ENCODE measurements around the gene BBLN. TPM values are rescaled to one million over a fixed set of nuclear protein-coding genes. Genes with fewer than 3 reads are reported as not detected.
A peak's percentile ranks its signal among the peaks of the same experiment; 100 is the strongest.
"Not testable (repeated sequence)": the region's sequence is repeated elsewhere in the genome, so short reads cannot be mapped to it uniquely, and the experiment has no call there.

Gene BBLN
- total and polyA plus RNA-seq, 4 donors, result 13.4 to 42.1 (median 32.3) TPM

GRCh38 chr9:128128836-128129590 lies 31.1 kb upstream of the BBLN start:
- peaks cover 13 to 34% (median 23%) of the 10 kb centered on the region in 4 donors for H3K4me1 ChIP-seq (ENCODE audit: control insufficient read depth in 4 of 4, insufficient read depth in 4 of 4, low read length in 3 of 4)
- no peaks in the 10 kb centered on the region for H3K27me3 ChIP-seq (ENCODE audit: control insufficient read depth in 4 of 4, insufficient read depth in 4 of 4, low read length in 3 of 4)
- WGBS, result 63% methylated on average over 29 of the region's 29 CpGs
- H3K9me3 ChIP-seq (ENCODE audit: control insufficient read depth in 4 of 4, low read length in 3 of 4), result no peaks in the 10 kb centered on the region
- peak overlapping the region; percentile 98 to 99 for H3K27ac ChIP-seq (ENCODE audit: low read depth in 1 of 2, low read length in 2 of 2)
- peak overlapping the region; percentile 11 to 78 for H3K9ac ChIP-seq (ENCODE audit: low read depth in 1 of 2, low read length in 2 of 2)
- no peak for DNase-seq (ENCODE audit: low spot score)
- no peak for TF ChIP-seq RAD21 (IDR thresholded peaks at IDR 0.05)
- TF ChIP-seq ZBTB33 (IDR thresholded peaks at IDR 0.05), result no peak
- no peak for TF ChIP-seq ATF3 (IDR thresholded peaks at IDR 0.05)
- no peak for TF ChIP-seq RXRA (IDR thresholded peaks at IDR 0.05)
- no peak for TF ChIP-seq EGR1 (IDR thresholded peaks at IDR 0.05; ENCODE audit: low read depth in 2 of 2)
- no peak for TF ChIP-seq FOXA1 (IDR thresholded peaks at IDR 0.05)
- no peak for TF ChIP-seq HNF4G (IDR thresholded peaks at IDR 0.05)
- no peak for TF ChIP-seq FOXA2 (IDR thresholded peaks at IDR 0.05)
- TF ChIP-seq, protein P1, sequence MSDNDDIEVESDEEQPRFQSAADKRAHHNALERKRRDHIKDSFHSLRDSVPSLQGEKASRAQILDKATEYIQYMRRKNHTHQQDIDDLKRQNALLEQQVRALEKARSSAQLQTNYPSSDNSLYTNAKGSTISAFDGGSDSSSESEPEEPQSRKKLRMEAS (IDR thresholded peaks at IDR 0.05), result no peak
- no peak for TF ChIP-seq HNF4A (conservative IDR thresholded peaks at IDR 0.05)
- TF ChIP-seq YY1 (IDR thresholded peaks at IDR 0.05), result no peak
- no peak for TF ChIP-seq NR2F2 (IDR thresholded peaks at IDR 0.05)
- no peak for TF ChIP-seq GABPA (IDR thresholded peaks at IDR 0.05 in 1 of 2, conservative IDR thresholded peaks at IDR 0.05 in 1 of 2)
- TF ChIP-seq, protein P2, sequence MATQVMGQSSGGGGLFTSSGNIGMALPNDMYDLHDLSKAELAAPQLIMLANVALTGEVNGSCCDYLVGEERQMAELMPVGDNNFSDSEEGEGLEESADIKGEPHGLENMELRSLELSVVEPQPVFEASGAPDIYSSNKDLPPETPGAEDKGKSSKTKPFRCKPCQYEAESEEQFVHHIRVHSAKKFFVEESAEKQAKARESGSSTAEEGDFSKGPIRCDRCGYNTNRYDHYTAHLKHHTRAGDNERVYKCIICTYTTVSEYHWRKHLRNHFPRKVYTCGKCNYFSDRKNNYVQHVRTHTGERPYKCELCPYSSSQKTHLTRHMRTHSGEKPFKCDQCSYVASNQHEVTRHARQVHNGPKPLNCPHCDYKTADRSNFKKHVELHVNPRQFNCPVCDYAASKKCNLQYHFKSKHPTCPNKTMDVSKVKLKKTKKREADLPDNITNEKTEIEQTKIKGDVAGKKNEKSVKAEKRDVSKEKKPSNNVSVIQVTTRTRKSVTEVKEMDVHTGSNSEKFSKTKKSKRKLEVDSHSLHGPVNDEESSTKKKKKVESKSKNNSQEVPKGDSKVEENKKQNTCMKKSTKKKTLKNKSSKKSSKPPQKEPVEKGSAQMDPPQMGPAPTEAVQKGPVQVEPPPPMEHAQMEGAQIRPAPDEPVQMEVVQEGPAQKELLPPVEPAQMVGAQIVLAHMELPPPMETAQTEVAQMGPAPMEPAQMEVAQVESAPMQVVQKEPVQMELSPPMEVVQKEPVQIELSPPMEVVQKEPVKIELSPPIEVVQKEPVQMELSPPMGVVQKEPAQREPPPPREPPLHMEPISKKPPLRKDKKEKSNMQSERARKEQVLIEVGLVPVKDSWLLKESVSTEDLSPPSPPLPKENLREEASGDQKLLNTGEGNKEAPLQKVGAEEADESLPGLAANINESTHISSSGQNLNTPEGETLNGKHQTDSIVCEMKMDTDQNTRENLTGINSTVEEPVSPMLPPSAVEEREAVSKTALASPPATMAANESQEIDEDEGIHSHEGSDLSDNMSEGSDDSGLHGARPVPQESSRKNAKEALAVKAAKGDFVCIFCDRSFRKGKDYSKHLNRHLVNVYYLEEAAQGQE (IDR thresholded peaks at IDR 0.05), result no peak
- TF ChIP-seq SP1 (IDR thresholded peaks at IDR 0.05), result no peak
- no peak for TF ChIP-seq CTCF (IDR thresholded peaks at IDR 0.05; ENCODE audit: low read depth, low read length, missing input control)
- no peak for TF ChIP-seq JUND (IDR thresholded peaks at IDR 0.05)
- peak overlapping the region; percentile 88 to 96 (median 95) for H3K4me3 ChIP-seq (ENCODE audit: low read depth in 1 of 3, low read length in 3 of 3)
- peaks cover 0 to 2% (median 2%) of the 10 kb centered on the region in 4 donors for H3K36me3 ChIP-seq (ENCODE audit: control insufficient read depth in 4 of 4, insufficient read depth in 3 of 4, low read depth in 1 of 4, low read length in 3 of 4)

DNA sequence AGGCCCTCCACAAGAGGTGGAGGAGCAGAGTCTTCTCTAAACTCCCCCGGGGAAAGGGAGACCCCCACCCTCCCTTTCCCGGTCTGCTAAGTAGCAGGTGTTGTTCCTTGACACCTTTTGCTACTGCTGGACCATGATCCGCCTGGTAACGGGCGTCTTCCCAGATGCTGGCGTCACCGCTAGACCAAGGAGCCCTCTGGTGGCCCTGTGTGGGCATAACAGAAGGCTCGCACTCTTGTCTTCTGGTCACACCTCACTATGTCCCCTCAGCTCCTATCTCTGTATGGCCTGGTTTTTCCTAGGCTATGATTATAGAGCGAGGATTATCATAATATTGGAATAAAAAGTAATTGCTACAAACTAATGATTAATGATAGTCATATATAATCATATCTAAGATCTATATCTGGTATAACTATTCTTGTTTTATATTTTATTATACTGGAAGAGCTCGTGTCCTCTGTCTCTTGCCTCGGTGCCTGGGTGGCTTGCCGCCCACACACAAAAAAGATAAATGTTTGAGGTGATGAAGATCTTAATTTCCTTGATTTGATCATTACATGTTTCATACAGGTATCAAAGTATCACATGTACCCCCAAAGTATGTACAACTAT lies 30.0 kb upstream of the BBLN start:
- not testable (repeated sequence) for H3K27ac ChIP-seq (ENCODE audit: low read depth in 1 of 2, low read length in 2 of 2); DNase-seq (ENCODE audit: low spot score); H3K36me3 ChIP-seq (ENCODE audit: control insufficient read depth in 4 of 4, insufficient read depth in 3 of 4, low read depth in 1 of 4, low read length in 3 of 4); H3K27me3 ChIP-seq (ENCODE audit: control insufficient read depth in 4 of 4, insufficient read depth in 4 of 4, low read length in 3 of 4); H3K9me3 ChIP-seq (ENCODE audit: control insufficient read depth in 4 of 4, low read length in 3 of 4); H3K9ac ChIP-seq (ENCODE audit: low read depth in 1 of 2, low read length in 2 of 2); H3K4me3 ChIP-seq (ENCODE audit: low read depth in 1 of 3, low read length in 3 of 3)
- H3K4me1 ChIP-seq (ENCODE audit: control insufficient read depth in 4 of 4, insufficient read depth in 4 of 4, low read length in 3 of 4), result peaks cover 13 to 29% (median 23%) of the 10 kb centered on the region in 4 donors
- WGBS, result 29% methylated on average over 12 of the region's 12 CpGs

- H3K9me3 ChIP-seq (ENCODE audit: control insufficient read depth in 4 of 4, low read length in 3 of 4); H3K27ac ChIP-seq (ENCODE audit: low read depth in 1 of 2, low read length in 2 of 2); H3K27me3 ChIP-seq (ENCODE audit: control insufficient read depth in 4 of 4, insufficient read depth in 4 of 4, low read length in 3 of 4); H3K9ac ChIP-seq (ENCODE audit: low read depth in 1 of 2, low read length in 2 of 2); H3K36me3 ChIP-seq (ENCODE audit: control insufficient read depth in 4 of 4, insufficient read depth in 3 of 4, low read depth in 1 of 4, low read length in 3 of 4); DNase-seq (ENCODE audit: low spot score); H3K4me3 ChIP-seq (ENCODE audit: low read depth in 1 of 3, low read length in 3 of 3): not testable (repeated sequence)
- H3K4me1 ChIP-seq (ENCODE audit: control insufficient read depth in 4 of 4, insufficient read depth in 4 of 4, low read length in 3 of 4), result peaks cover 10 to 24% (median 18%) of the 10 kb centered on the region in 4 donors
- WGBS, result 63% methylated on average over 7 of the region's 7 CpGs
These were observed 29.4 kb upstream of the BBLN start for GRCh38 chr9:128130651-128131050.

All from liver (tissue), 9 donors.